ENCODE data around the gene VPREB3.

Gene VPREB3

DNA sequence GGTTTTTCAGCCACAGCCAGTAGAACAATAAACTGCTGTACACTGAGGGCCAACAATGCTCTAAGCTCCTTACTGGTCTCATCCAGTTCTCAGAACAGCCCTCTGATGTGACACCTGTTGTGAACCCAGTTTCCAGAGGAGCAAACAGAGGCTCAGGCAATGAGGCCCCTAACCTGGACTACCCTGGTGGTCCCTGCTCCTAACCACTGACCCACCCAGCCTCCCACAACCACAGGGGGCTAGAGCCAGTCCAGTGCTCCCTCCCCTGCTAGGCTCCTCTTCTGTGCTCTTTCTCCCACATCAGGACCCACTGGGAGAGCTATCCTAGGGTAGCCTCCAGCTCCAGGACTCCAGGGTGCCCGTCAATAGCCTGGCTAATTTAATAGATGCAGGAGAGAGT is 28.5 kb upstream of the VPREB3 start:
- DNase-seq (ENCODE audit: low read depth in 3 of 3), result no peak

DNA sequence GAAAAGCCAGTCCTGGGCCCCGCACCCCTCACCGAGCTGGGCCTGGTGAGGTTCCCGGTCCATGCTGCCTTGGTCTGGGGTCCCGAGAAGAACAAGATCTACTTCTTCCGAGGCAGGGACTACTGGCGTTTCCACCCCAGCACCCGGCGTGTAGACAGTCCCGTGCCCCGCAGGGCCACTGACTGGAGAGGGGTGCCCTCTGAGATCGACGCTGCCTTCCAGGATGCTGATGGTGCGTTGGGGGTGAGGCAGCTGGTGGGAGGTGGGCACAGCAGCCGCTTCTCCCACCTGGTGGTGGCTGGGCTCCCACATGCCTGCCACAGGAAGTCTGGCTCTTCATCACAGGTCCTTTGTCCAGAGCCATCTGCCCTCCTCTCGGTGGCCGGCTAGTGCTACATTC is 28.0 kb upstream of the VPREB3 start:
- no peak for DNase-seq (ENCODE audit: low read depth in 3 of 3)

DNA sequence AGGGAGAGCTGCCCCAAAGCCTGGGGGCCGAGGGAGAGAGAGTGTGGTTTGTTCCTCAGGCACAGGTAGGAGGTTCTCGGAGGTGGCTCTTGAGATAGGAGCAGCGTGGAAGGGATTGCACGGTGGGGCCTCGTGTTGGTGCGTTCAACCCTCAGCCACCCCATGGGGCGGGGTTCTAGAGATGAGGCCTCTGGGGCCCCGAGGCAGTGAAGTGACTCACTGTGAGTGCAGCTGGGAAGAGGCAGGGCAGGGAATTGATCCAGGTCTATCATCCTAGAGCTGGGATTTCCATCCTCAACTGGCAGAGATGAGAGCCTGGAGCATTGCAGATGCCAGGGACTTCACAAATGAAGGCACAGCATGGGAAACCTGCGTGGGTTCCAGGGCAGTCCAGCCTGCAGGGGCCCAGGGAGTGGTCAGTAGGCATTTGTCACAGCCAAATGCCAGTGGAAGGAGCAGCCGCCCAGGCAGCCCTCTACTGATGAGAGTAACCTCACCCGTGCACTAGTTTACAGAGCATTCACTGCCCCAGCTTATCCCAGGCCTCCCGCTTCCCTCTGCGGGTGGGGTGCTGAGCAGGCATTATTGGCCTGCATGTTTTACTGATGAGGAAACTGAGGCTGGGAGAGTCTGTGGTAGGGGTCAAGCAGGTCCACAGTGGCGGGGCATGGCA is 27.4 kb upstream of the VPREB3 start:
- DNase-seq (ENCODE audit: low read depth in 3 of 3), result no peak

DNA sequence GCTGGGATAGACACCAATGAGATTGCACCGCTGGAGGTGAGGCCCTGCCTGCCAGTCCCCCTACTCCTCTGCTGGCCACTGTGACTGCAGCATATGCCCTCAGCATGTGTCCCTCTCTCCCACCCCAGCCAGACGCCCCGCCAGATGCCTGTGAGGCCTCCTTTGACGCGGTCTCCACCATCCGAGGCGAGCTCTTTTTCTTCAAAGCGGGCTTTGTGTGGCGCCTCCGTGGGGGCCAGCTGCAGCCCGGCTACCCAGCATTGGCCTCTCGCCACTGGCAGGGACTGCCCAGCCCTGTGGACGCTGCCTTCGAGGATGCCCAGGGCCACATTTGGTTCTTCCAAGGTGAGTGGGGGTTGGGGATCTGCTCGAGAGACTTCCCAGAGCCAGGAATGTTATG is 26.8 kb upstream of the VPREB3 start:
- DNase-seq (ENCODE audit: low read depth in 3 of 3), result no peak

DNA sequence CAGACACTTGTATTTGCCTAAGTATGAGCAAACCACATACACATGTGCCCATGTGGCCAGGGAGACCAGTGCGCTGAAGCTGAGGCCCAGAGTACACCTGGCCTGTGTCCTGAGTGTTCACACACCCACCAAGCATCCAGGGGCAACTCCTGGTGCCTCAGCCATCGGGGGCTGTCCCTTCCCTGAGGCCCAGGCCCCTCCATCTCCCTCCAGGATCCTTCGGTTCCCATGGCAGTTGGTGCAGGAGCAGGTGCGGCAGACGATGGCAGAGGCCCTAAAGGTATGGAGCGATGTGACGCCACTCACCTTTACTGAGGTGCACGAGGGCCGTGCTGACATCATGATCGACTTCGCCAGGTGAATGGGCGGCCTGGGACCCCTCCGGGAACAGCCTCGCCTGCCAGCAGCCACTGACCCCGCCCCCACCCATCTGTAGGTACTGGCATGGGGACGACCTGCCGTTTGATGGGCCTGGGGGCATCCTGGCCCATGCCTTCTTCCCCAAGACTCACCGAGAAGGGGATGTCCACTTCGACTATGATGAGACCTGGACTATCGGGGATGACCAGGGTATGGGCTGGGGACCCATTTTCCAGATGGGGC is 26.0 kb upstream of the VPREB3 start:
- DNase-seq (ENCODE audit: low read depth in 3 of 3), result no peak

DNA sequence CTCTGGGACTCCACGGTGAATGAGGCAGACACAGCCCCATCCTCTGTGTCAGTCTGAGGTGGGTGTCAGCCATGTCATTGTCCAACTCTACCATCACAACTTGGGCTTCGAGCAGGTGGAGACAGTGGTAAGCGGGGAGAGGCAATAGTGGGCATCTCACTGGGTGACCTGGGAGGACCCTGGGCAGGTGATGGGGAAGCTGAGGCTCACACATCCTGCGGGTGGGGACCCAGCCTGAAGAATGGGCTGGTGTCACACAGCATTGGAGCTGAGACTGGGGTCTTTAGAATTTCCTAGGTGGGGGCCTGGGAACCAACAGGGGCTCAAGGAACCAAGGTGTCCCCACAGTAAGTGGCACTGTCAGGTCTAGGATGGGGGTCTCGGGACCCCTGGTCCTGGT is 25.5 kb upstream of the VPREB3 start:
- DNase-seq (ENCODE audit: low read depth in 3 of 3), result no peak

DNA sequence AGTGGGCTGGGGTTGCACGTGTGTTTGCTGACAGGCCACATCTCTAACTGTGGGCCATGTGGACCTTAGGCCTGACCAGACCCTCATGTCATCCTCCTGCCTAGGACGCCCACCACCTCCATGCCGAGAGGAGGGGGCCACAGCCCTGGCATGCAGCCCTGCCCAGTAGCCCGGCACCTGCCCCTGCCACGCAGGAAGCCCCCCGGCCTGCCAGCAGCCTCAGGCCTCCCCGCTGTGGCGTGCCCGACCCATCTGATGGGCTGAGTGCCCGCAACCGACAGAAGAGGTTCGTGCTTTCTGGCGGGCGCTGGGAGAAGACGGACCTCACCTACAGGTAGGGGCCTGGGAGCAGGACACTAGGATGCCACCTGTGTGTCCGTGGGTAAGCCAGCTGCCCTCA is 24.9 kb upstream of the VPREB3 start:
- no peak for DNase-seq (ENCODE audit: low read depth in 3 of 3)

DNA sequence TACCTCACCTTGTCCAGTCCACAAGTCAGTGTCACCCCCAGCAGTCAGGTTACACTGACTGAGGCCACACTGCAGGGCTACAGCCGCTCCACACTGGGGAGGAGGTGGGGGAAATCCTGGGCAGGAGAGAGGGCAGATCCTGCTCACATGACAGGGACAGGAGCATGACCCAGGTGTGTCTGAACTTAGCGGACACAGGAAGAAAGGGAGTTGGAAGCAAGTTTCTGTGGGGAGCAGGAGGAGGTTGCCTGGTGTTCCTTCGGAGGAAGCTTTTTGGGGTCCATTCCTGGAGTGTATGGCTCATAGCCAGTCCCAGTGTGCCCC is 24.3 kb upstream of the VPREB3 start:
- DNase-seq (ENCODE audit: low read depth in 3 of 3), result no peak

DNA sequence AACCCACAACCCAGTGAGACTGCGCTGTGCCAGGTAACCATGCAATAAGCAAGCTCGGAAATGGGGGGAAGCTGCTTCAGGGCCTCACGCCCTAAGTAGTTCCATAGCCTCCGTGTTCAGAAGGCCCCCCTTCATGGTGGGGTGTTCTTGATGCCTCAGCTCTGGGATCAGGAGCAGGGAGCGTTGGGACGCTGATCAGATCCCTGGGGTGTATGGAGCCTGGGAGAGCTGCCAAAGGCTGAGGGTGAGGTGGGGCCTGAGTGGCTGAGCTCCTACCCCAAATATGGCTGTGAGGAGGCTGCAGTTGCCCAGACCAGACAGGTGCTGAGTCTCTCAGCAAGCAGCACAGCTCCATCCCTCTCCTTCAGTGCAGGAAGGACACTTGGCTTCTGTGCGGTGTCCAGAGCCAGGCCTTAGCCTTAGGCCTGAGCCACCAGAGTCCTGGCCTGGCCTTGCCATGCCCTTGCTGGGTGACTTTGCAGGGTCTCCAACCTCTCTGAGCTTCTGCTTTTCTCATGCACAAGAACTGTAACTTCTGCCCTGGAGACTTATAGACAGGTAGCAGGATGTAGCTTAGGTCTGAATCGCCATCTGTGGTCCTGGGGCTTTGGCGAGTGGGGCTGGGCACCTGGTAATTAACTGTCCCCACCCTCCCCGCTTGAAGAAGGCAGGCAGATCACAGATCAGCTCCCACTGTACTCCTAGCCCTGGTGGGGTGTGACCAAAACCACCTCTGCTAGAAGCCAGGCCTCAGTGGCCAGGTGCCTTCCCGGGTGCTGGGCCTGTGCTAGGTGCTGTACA is 23.8 kb upstream of the VPREB3 start:
- DNase-seq (ENCODE audit: low read depth in 3 of 3), result no peak

DNA sequence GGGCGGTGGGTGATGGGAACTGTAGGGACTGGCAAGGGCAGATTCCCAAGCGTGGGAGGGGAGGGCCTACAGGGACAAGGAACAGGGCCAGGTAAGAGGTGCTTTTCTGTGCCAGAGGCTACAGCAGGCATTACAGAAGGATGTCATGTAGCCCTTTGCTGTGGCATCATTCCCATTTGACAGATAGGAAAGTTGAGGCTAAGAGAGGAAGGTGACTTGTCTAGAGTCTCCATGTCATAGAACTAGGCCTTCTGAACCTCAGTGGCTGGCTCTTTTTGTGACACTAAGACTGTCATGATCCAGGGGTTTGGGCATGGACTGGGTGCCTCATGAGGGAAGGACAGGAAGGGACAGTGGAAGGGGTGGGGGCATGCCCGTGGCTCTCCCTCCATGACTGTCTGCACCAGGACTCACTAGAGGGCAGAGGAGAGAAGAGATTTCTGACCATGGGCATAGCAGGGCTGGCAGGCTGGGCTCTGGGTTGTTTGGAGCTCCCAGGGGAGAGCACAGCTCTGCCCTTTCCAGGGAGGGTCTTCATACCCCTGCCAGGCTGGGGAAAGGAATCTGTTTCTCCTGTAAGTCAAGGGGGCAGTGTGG is 21.7 kb upstream of the VPREB3 start:
- DNase-seq (ENCODE audit: low read depth in 3 of 3), result no peak

DNA sequence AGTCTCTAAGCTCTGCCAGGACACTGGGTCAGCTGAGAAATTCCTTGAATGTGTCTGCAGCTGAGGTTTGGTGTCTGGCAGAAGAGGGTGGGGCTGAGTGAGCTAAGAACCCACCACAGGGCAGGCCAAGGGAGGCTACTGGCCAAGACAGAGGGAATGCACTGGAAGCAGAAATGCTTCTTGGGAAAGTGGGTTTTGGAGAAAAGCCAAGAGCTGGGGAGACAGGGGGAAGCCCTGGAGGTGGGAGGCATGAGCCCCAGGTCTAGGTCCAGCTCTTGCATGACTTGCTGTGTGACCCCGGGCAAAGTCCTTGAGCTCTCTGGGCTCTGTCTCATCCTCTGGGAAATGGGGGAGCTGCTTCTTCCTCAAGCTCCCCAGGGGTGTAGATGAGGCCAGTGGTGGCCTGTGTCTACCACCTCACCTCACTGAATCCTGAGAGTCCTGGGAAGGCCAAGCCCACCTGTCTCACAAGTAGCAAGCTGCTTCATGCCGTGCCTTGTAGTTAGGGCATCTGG is 20.8 kb upstream of the VPREB3 start:
- no peak for DNase-seq (ENCODE audit: low read depth in 3 of 3)

DNA sequence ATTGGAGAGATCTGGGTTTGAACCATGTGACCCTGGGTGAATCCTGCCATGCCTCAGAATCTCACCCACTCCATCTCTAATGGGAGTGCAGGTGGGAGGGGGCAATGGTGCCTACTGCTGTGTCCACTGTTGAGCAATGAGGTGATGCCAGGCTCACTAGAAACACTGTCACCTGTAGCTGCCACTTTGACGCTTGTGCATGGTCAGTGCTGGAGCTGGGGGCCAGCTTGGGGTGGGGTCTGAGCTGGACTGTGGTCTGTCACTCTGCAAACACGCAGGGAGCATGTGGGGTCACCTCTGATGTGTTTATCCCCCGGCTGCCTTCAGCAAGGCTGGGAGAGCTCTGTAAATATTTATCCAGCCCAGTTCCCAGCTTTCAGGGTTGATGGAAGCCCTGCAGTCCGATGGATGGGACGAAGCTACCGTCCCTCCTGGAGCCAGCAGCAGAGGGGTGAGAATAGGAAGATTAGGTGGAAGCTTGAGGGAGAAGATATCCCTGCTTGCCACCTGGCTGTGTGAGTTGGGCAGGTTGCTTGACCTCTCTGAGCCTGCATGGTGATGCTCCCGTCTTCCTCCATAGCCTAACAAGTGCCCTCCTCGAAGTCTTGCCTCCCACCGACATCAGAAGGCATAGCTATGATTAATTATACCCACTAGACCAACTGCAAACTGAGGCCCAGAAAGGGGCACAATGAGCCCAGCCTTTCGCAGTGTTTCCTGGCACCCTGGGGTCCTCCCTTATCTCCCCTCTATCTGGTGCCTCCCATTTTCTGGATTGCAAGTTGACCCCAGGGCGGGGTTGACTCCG is 20.1 kb upstream of the VPREB3 start:
- DNase-seq (ENCODE audit: low read depth in 3 of 3), result no peak

DNA sequence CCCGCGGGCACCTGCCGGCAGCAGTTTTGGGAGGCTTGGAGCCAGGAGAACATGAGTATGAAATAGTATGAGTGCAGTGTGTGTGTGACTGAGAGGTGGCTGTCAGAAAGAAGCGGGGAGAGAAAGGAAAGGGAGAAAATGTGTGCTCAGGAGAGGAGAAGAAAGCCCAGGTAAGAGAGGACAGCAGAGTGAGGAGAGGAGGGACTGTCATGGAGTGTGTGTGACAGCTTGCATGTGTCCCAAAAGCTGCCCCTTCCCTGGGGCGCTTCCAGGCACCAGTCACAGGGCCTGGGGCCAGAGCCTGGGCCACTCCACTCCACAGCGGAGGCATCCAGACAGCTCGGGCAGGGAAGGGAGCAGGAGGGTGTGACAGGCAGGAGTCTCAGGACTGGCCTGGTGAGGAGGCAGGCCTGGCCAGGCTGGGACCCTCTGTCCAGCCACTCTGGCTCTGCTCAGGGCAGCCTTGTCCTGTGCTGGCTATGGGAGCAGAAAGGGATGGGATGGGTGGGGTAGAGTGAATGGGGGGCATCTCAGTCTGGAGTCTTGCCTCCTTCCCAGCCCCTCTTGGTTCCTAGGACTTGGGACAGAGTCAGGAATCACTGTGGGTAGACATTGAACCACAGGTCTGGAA is 19.4 kb upstream of the VPREB3 start:
- DNase-seq (ENCODE audit: low read depth in 3 of 3), result no peak

DNA sequence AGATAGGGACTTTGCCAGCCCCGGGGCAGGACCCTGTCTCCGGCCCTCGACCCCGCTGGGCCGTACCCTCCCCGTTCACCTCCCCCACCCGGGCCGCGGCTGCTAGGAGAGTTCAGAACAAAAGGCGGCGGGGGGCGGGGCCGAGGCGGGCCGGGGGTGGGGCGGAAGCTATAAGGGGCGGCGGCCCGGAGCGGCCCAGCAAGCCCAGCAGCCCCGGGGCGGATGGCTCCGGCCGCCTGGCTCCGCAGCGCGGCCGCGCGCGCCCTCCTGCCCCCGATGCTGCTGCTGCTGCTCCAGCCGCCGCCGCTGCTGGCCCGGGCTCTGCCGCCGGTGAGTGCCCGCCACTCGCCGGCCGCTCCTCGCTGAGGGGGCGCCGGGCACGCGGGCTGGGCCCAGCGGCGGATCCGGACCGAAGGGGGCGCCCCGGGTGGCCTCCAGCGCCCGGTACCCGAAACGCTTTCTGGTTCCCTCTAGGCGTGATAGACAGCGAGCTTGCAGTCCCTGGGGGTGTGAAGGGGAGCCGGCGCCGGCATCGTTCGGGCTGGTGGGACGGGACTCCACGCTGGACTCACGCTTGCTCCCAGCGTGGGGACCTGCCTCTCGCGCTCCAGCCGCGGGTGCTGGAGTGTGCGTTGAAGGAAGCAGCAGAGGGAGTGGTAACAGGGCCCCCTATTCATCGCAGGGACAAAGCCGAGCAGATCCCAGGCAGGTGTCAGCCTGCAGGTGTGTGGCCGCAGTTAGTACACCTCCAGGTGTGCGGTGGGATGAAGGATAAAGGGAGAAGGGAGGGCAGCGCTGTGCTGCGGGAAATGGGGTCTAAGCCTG is 18.6 kb upstream of the VPREB3 start, which contains the start of gene MMP11:
MMP11 (plus strand) TSS at position 201 of the 825 bp plus-strand sequence; CDS start at position 223, 22 bp downstream.
- DNase-seq (ENCODE audit: low read depth in 3 of 3), result peak in 2 of 3 experiments; percentile 27 to 57

DNA sequence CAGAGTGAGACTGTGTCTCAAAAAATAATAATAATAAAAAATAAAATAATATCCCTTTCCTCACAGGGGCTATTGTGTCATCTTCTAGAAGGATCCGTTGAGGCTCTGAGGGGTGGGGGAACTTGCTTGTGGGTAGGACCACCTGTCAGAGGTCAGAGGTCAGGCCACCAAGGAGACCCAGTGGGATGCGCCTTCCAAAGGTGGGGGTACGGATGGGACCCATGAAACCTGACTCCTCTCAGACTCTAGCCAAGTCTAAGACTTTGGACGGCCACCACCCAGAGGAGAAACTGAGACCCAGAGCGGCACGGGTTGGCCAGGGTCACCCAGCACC is 18.1 kb upstream of the VPREB3 start:
- no peak for DNase-seq (ENCODE audit: low read depth in 3 of 3)

DNA sequence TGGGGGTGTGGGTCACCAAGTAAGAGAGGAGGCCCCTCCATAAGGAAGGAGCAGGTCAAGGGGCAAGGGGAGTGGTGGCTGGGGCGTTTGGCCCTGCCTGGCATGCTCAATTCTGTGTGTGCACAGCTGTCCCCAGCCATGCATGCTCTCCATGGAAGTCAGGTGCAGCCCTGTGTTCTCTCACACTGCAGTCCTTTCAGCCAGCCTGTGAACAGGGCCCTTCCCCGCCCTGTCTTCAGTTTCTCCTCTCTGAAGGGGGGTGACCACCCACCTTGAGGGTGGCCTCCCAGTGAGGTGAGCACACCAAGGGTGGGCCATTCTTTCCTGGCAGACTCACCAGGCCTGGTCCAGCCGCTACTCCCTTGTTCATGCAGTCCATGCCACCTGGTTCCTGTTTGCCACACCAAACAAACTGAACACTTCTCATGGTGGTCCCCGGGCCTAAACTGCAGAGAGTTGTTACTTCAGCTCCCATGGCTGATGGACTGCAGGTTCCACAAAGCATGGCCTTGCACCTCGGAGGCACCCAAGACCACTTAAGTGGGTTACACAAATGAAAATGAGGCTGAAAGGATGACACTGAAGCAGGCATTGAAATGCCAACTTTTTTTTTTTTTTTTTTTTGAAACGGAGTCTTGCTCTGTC is 15.2 kb upstream of the VPREB3 start:
- no peak for DNase-seq (ENCODE audit: low read depth in 3 of 3)

DNA sequence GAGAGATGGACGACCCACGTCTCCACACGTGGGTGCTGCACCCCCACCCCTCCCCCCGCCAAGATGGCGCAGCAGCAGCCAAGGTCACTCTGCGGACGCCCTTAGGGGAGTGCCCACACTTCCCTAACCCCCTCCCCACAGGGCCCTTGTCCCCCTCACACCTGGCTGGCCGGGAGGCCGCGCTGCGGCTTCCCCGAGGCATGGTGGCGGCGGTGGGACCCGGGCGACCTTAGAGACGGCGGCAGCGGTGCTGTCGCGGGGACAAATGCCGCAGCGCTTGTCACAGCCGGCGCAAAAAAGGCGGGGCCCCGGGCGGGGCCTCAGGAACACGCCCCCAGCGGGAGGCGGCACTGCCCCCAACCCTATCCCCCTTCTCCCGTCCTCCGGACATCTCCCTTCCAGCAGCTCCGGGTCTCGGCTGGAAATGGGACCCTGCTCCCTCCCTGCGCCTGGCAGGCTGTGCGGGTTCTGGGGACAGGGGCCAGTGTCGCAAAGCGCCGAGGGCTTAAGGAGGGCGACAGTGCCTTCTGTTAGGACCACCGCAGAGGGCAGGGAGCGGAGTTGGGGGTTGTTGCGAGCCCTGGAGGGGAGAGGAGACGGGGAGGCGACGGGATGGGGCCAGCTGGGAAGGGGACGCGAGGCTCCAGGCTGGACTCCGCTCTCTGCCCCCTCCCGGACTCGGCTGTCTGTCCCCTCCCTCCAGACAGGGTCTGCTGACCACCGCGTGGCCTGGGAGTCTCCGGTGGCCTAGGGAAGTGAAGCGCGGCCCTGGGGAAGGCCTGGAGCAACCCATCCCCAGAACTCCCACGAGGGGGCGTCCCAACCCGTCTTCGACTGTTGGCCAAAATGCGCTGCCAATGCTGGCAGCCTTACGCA is 13.7 kb upstream of the VPREB3 start, which contains the start of gene CHCHD10:
CHCHD10 (minus strand) TSS at position 300 of the 876 bp plus-strand sequence; CDS start at position 202, 98 bp downstream.
- DNase-seq (ENCODE audit: low read depth in 3 of 3), result peak; percentile 54 to 80 (median 67)

DNA sequence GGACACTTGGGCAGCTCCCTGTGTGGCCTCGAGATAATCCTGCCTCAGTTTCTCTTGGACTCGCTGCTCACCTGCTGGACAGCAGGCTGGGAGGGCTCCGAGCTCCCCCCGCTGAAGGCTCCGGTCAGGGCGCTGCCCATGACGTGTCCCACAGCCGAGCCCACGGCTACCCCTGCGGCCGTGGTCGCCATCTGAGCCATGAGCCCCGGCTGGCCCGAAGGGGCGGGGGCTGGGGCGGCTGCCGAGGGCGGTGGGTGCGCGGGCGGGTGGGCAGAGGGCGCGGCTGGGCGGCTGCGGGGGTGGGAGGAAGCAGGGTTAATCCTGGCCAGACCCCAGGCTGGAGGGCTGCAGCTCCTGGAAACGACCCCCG is 13.1 kb upstream of the VPREB3 start:
- DNase-seq (ENCODE audit: low read depth in 3 of 3), result no peak

Measured in stimulated activated CD4-positive, alpha-beta T cell treated with anti-CD3 and anti-CD28 coated beads, TNF-alpha, amount 100 ng/mL, for 24 hours (primary cell).